Measurements from ENCODE around the gene ST6GAL1. TPM values are rescaled to one million over a fixed set of nuclear protein-coding genes. Genes with fewer than 3 reads are reported as not detected.
"Not testable (repeated sequence)": the region's sequence is repeated elsewhere in the genome, so short reads cannot be mapped to it uniquely, and the experiment has no call there.

Gene ST6GAL1
- total RNA-seq, 1 experiment from 2014 or later, result 11.8 TPM

DNA sequence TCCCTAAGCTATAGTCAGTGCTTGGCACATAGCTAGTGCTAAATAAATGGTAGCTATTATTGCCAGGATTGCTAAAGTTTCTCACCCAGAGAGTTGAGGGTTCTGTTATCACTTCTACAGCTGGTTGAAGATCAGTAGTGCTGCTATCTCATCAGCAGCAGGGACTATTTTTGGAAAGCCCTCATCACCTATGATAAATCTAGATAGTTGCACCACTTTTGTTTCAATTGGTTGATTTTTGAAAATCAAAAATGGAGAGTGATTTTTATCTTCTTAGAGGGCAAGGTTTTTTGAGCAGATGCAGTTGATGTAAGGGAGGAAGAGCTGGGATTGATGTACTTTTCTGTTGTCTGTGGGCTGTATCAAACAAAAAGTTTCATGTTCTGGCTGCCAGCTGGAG lies 101.6 kb downstream of the ST6GAL1 start:
- DNase-seq (ENCODE audit: low spot score), result no peak
- in situ Hi-C loops (cut with HindIII; ENCODE audit: low sequenced_read_pairs), result no loop called here

DNA sequence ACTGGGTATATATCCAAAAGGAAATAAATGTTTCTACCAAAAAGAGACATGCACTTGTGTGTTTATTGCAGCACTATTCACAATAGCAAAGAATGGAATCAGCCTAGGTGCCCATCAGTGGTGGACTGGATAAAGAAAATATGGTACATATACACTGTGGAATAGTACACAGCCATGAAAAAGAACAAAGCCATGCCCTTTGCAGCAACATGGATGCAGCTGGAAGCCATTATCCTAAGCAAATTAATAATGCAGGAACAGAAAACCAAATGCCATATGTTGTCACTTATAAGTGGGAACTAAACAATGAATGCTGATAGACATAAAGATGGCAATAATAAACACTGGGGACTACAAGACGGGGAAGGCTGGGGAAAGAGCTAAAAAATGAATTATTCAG lies 106.1 kb downstream of the ST6GAL1 start:
- no peak for DNase-seq (ENCODE audit: low spot score)

DNA sequence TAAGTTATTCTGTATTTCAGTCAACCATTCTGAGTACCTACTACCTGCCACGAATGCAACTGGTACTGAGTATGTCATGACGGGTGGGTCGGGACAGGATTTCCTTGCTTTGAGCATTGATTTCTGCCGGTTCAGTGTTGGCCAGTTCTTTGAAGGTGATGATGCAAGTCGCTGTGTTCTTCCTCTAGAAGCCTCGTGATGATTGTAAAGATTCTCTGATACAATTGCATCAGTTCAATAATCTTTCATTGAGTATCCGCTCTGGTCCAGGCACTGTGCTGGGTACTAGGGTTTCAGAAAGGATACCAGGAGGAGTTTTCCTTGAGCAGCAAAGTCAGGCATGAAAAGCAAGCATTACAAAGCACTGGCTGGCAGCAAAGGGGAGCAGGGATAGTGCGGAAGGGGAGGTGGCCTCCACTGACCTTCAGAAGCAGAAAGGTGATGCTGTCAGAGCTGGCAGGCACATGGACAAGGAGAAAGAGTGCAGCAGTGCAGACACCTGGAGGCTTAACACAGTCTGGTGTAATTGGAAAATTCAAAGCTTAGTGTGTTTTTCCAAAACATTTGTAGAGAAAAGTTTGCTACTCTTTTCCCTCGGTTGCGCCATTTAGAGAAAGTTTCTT lies 108.9 kb downstream of the ST6GAL1 start:
- no peak for DNase-seq (ENCODE audit: low spot score)
- in situ Hi-C loops (cut with HindIII; ENCODE audit: low sequenced_read_pairs), result no loop called here

More for the DNA sequence above, 106.1 kb downstream of the ST6GAL1 start:
- in situ Hi-C loops (cut with HindIII; ENCODE audit: low sequenced_read_pairs), result no loop called here

DNA sequence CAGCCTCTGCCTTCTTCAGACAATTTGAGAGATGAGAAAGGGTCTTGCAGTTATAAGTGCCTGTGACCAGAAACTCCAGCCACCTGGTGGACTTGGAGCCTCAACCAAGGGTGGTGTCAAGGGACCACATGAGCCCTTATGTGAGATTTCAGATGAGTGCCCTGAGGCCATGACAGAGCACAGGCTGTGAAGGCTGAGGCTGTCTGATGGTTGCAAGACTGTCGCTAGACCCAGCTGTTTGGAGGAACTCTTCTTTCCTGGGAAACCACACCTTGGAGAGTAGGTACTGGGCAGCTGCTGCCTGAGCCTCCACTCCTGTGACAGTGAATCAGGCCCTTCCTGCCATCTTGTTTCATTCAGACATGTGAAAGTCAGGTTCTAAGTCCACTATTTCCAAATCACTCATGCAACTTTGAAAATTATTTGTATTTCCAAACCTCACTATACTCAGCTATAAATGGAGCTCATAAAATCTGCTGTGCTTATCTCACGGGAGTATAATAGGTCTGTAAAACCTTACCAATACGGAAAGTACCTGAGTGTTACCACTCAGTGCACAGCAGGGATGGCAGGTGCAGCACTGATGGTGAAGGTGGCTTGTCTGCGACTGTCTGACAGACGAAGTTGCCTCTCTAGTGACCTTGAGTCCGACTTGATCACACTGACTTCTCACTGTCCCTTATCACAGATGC lies 109.5 kb downstream of the ST6GAL1 start:
- no peak for DNase-seq (ENCODE audit: low spot score)
- in situ Hi-C loops (cut with HindIII; ENCODE audit: low sequenced_read_pairs), result no loop called here

DNA sequence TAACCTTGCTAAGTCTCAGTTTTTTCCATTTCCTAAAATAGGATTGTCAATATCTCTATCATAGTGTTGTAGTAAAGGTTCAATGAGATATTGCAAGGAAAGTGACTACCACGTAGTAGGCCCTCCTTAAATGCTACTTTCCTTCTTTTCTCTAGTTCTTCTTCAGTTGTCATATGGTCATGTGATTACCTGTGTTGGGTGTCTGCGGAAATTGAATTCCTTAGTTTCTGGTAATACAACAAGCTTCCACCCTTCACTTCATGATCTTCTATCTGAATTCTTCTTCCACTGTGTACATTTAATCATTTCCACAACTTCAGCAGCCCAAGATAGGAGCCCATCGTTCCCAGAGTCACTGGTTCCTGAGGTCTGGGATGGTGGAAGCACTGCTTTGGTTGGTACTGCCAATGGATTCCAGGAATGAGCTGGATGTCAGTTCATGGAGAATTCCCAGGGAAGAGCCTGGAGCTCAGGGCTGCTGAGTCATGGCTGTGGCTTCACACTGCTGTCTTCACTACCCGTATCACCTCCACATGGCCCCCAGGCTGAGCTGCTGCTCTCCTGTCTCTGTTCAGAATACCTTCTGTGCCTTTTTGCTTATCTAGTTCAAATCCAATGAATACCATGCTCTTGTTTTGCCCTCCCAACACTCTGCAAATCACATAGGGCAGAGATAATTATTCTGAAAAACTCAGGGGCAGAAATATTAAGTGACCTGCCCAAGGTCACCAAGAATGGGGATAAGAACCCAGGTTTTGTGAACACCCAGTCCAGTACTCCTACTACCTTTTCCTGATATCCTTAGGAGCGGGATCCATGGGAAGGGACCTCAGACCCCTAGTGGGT lies 110.4 kb downstream of the ST6GAL1 start:
- no peak for DNase-seq (ENCODE audit: low spot score)
- in situ Hi-C loops (cut with HindIII; ENCODE audit: low sequenced_read_pairs), result no loop called here

DNA sequence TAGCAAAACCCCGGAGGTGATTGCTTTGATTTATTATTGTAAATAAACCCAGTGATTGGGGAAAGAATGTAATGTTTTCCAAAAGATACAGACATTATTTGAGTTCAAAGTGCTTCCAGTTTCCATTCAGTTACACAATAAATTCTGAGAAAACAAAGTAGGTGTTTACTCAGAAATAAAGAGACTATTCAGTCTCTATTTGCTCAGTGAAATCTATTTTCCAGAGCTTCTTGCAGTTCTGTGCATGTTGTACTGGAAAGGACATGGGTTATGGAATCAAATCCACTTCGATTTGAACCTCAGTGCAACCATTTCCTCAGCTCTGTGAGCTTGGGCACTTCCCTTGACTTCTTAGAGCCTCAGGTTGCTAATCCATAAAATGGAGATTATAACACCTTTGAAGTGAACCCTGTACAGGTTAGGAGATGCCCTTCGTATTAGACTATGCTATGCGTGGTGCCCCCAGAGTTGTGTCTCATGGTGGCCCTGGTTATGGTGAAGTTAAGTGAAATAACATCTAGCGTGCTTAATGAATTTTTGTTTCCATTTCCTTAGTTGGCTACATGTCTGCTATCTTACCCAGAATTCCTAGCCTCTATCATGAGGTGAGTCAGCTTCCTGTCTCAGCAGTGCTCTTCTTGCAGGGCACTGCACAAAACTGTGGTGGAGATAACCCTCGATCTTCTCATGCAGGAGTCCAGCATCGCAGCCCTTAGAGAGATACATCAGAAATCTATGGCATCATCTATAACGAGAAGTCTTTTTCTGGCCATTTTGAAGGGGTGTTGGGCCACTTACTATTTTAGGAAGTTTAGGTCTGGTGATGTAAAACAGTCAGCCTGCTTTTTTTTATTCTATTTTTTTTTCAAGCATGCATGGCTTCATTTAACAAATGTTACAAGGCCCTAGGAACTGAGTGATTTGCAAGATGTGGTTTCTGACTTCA lies 111.3 kb downstream of the ST6GAL1 start:
- no peak for DNase-seq (ENCODE audit: low spot score)
- in situ Hi-C loops (cut with HindIII; ENCODE audit: low sequenced_read_pairs), result no loop called here

DNA sequence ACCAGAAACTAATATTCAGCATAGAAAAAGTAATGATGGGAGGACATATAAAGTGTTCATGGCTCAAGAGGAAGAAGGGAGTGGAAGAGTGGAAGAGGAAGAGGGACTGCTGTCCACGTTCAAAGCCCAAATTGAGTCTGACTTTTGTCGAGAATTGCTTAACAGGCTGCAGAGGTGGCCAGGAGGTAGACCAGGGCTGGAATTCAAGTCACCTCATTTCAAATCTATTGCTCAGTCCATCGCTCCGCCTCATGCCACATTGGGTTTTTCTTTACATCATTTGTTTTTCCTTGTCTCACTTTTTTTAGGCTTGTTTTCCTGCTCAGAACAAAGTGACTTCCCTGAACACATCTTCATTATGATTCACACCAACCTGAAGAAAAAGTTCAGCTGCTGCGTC lies 112.0 kb downstream of the ST6GAL1 start:
- no peak for DNase-seq (ENCODE audit: low spot score)
- in situ Hi-C loops (cut with HindIII; ENCODE audit: low sequenced_read_pairs), result no loop called here

DNA sequence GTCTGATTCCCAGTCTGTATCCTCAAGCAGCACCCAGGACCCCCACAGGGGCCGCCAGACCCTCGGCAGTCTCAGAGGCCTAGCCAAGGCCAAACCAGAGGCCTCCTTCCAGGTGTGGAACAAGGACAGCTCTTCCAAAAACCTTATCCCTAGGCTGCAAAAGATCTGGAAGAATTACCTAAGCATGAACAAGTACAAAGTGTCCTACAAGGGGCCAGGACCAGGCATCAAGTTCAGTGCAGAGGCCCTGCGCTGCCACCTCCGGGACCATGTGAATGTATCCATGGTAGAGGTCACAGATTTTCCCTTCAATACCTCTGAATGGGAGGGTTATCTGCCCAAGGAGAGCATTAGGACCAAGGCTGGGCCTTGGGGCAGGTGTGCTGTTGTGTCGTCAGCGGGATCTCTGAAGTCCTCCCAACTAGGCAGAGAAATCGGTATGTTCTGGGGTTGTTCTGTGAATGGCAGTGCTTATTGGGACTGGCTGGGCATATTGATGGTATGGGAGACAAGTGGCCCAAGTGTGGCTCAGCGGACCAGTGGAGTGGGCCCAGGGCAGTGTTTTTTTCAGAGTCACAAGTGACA lies 112.6 kb downstream of the ST6GAL1 start:
- in situ Hi-C loops (cut with HindIII; ENCODE audit: low sequenced_read_pairs), result no loop called here
- DNase-seq (ENCODE audit: low spot score), result no peak

DNA sequence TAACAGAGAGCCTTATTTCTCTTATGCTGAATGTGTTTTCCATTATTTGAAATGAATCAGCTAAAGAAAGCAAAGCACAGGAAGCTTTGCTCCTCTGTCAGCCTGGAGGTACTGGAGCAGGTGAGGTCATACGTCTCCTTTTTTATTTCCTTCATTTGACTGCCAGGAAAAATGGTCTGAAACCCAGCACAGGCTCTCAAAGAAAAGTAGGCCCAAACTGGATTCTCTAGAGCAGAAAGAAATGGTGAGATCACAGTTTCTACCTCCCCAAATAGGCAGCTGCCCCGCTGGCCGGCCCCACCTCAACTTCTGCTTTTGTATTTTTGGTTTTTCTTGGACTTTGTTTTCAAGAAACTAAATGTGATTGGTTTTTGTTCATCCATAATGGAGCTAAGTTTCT lies 113.9 kb downstream of the ST6GAL1 start:
- in situ Hi-C loops (cut with HindIII; ENCODE audit: low sequenced_read_pairs), result no loop called here
- DNase-seq (ENCODE audit: low spot score), result no peak

DNA sequence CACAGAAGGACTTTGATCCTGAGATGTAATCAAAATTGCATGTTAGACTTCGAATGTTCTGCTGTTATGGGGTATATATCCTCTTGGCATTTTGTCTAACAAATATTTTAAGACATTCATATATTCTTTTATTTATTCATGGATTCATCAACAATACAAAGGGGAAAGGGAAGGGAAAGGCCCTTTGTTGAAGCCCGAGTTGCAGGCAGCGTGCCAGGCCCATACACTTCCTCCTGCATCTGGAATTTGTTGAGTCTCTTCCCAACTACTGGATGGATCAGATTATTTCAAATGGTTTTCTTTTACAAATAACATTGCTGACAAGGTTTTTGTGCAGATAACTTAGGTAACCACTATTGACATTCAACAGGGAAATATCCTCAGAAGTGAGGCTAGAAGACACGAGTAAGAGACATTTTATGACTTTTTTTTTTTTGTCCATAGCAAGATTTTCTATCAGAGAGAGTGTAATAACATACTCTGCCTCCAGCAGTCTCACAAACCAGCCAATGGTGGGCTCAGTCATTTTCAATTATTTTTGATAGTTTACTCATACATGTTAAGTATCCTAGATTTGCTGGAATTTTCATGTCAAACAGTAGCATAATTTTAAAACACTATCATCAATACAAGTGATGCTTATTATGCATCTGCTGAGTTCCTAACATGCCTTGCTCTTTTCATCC lies 114.7 kb downstream of the ST6GAL1 start:
- DNase-seq (ENCODE audit: low spot score), result no peak
- in situ Hi-C loops (cut with HindIII; ENCODE audit: low sequenced_read_pairs), result no loop called here

DNA sequence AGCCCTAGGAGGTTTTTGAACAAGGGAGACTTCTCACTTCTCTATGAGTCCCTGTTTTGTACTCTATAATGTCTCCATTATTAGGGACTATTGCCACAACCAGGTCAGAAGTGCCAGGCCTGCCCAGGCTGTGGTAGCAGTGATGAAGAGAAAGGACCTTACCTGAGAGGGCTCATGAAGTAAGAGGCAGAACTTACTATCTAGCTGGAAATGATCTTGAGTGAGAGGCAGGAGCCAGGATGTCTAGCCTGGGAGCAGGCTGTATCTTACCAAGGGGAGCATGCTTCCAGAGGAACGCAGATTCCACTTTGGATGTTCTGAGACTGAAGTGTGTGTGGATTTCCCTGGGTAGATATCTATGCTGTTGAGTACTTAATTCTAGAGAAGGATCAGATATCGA lies 115.7 kb downstream of the ST6GAL1 start:
- no peak for DNase-seq (ENCODE audit: low spot score)
- in situ Hi-C loops (cut with HindIII; ENCODE audit: low sequenced_read_pairs), result no loop called here

DNA sequence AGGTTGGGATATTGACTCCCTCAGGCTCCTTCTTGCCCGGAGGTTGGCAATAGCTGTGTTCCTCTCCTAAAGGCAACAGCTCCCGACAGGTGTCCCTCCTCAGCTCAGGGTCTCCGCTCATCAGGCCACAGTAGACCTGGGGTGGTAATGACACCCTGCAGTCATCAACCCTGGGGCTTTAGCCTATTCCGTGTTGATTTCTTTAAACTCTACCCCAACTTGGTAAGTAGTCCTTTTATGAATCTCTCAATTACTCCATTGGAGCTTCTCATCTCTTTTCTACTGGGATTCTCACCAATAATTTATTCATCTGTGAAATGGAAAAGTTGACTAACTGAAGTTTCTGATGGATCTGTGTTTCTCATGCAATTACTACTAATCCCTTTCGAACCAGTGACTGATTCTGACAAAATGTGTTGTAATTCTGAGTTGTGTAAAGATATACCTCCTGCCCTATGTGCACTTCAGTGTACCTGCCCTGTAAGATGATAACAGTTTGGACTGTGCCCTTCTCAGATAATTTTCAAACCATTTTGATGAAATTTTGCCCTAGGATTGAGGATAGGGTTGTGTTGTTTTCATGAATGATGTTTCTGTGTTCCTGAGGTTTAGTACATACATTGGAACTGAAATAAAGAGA lies 119.3 kb downstream of the ST6GAL1 start:
- DNase-seq (ENCODE audit: low spot score), result no peak
- in situ Hi-C loops (cut with HindIII; ENCODE audit: low sequenced_read_pairs), result no loop called here

DNA sequence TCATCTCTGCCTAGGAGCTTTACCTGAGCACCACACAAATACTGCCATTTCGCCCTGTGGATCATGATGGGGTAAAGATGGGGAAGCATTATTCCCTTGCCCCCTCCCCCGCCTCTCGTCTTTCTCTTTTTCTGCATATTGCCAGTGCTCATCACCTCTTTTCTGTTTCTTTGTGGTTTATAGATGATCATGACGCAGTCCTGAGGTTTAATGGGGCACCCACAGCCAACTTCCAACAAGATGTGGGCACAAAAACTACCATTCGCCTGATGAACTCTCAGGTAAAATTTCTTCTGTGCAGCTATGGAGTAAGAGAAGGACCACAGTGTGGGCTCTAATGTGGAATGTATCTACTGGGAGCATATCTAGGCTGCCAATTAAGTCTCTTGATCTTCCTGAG lies 120.7 kb downstream of the ST6GAL1 start:
- DNase-seq (ENCODE audit: low spot score), result no peak
- in situ Hi-C loops (cut with HindIII; ENCODE audit: low sequenced_read_pairs), result no loop called here

DNA sequence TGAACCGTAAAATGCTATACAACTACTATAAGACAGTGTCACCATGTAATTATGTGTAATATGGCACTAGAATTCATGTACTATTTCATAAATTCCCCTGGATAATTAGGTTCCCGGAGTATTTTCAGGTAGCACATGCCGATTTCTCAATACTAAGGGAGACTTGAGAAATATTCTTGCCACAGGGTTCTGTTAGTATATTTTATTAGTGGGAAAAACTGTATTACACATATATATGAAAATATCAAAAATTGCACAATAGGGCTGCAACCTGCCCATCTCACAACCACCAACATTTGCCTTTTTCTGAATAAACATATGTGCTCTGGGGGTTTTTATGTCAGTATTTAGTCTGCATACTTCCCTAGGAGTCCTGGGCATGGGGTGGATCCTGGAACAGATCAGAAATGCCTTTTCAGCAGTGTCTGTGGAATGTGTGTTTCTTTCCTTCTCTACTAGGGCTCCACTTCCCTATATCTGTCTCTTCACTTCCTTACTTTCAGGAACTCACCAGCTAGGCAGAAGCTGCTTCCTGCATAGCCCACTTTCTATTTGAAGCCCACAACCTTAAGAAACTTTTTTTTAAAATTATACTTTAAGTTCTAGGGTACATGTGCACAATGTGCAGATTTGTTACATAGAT lies 121.5 kb downstream of the ST6GAL1 start:
- in situ Hi-C loops (cut with HindIII; ENCODE audit: low sequenced_read_pairs), result no loop called here

DNA sequence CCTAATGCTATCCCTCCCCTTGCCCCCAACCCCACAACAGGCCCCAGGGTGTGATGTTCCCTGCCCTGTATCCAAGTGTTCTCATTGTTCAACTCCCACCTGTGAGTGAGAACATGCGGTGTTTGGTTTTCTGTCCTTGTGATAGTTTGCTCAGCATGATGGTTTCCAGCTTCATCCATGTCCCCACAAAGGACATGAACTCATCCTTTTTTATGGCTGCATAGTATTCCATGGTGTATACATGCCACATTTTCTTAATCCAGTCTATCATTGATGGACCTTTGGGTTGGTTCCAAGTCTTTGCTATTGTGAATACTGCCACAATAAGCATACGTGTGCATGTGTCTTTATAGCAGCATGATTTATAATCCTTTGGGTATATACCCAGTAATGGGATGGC lies 122.1 kb downstream of the ST6GAL1 start:
- in situ Hi-C loops (cut with HindIII; ENCODE audit: low sequenced_read_pairs); DNase-seq (ENCODE audit: low spot score): not testable (repeated sequence)

More for the DNA sequence above, 121.5 kb downstream of the ST6GAL1 start:
- DNase-seq (ENCODE audit: low spot score), result no peak

DNA sequence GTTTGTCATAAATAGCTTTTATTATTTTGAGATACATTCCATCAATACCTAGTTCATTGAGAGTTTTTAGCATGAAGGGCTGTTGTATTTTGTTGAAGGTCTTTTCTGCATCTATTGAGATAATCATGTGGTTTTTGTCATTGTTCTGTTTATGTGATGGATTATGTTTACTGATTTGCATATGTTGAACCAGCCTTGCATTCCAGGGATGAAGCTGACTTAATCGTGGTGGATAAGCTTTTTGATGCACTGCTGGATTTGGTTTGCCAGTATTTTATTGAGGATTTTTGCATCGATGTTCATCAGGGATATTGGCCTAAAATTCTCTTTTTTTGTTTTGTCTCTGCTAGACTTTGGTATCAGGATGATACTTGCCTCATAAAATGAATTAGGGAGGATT lies 124.1 kb downstream of the ST6GAL1 start:
- in situ Hi-C loops (cut with HindIII; ENCODE audit: low sequenced_read_pairs); DNase-seq (ENCODE audit: low spot score): not testable (repeated sequence)

DNA sequence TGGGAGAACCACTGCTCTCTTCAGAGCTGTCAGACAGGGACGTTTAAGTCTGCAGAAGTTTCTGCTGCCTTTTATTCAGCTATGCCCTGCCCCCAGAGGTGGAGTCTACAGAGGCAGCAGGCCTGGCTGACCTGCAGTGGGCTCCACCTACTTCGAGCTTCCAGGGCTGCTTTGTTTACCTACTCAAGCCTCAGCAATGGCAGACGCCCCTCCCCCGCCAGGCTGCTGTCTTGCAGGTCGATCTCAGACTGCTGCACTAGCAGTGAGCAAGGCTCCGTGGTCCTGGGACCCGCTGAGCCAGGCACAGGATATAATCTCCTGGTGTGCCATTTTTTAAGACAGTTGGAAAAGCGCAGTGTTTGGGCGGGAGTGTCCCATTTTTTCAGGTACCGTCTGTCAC lies 127.5 kb downstream of the ST6GAL1 start:
- DNase-seq (ENCODE audit: low spot score); in situ Hi-C loops (cut with HindIII; ENCODE audit: low sequenced_read_pairs): not testable (repeated sequence)
